ENCODE measurements around the gene KMT2A.

GRCh38 chr11:118544647-118545010, 108.3 kb downstream of the KMT2A start:
- TF ChIP-seq CTCF (IDR thresholded peaks at IDR 0.05; ENCODE audit: low read depth, low read length) (no peak), POLR2A (IDR thresholded peaks at IDR 0.05; ENCODE audit: extremely low read depth, insufficient read length) (no peak)

All from NB4 (cell line).